ENCODE measurements around the gene GPR3. TPM values are rescaled to one million over a fixed set of nuclear protein-coding genes. Genes with fewer than 3 reads are reported as not detected.

The GPR3 gene
- polyA plus RNA-seq, 3 donors, result 0.97 to 1.3 (median 1.1) TPM

DNA sequence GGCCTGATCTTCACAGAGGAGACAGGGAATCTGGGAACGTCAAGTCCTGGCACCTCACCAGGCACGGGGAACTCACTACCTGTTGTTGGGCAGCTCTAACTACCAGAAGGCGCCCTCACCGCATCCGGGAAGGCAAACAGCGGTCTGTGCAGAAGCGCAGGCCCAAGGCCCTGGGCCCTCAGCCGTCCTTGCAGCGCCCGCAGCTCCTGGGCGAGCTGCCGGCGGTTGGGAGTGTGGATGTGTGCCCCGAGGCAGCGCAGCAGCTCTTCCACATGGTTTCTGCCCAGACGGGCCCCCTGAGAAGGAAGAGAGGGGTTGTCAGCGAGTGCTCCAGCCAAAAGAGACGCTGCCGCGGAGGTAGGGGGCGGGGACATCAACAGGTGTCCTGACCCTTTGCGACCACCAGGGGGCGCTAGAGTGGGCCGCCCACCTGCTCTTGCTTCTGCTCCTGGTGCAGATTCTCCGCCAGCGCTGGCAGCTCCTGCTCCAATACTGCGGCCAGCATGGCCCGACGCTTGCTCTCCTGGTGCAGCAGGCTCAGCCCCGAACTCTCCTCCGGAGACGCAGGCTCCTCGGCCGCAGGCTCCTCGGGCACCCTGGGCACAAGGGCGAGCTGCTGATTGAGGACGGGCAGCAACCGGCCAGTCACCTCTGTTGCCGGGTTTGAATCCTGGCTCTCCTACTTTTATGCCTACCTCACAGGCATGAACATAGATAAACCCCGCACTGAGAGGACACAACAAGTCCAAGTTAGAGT is 35.0 kb upstream of the GPR3 start:
- peak in 5 of 11 donors; percentile 43 to 62 (median 53) for DNase-seq (ENCODE audit: extremely low read depth in 1 of 11, low read depth in 9 of 11, low spot score in 4 of 11)

DNA sequence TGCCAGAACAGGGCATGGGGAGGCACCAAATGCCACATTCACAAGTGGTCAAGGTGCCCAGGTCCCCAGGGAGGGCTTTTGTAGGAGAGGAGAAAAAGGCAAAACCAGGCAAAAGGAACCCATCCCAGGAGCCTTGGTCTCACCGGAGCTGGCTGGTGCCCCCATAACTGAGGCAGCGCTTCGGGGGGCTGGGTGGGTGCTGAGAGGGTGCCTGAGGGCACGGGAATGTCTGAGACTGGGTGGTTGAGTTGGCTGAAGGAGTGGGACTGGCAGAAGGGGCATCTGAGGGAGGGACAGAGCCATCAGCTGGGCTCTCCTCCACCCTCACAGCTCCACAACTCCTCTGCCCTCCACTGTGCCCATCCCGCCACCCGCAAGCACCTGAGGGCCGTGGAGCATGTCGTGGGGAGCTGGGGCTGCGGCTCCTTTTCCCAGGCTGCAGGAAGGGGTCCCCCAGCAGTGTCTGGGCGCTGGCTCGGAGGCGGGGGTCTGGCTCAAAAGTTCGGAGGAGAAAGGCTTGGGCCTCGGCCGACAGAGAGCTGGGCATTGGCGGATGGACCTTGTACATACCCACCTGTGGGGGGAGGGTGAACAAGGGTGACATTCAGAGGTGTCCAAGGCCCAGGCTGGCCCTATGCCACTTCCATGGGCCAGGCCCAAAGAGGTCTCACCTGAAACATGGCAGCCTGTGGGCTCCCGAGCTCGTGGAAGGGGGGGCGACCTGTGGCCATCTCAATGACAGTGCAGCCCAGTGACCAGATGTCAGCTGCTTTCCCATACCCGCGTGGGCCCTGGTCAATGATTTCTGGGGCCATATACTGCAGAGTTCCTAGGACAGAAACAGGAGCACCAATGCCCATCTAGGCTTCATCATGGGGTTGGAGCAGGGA is 34.1 kb upstream of the GPR3 start:
- DNase-seq (ENCODE audit: extremely low read depth in 1 of 11, low read depth in 9 of 11, low spot score in 4 of 11), result no peak

DNA sequence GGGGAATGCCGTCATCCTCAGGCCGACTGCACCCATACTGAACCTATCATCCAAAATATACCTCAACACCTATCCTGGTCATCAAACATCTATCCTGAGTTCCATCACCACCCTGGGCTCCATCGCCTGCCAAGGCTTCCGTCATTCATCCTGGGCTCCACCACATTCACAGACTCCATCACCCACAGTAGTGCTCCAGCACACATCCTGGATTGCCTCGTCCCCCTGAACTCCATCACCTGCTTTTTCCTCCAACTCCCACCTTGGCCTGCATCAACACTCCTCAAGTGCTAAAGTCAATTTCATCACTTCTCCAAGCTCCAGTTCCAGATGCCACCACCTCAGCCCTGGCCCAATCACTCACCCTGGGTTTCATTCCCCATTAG is 33.5 kb upstream of the GPR3 start:
- DNase-seq (ENCODE audit: extremely low read depth in 1 of 11, low read depth in 9 of 11, low spot score in 4 of 11), result no peak

DNA sequence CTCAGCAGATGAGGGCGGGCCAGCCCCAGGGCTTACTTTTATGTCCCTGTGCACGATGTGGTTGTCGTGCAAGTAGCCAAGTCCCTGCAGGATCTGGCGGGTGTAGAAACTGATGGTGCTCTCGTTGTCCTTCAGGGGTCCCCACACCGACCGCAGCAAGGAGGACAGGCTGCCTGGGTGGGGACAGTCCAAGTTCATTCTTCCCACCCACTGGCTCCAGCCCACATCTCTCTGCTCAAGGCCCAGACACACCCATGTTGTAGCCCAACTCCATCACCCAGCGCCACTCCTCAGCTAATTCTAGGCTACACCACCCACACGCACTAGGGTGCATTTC is 32.6 kb upstream of the GPR3 start:
- no peak for DNase-seq (ENCODE audit: extremely low read depth in 1 of 11, low read depth in 9 of 11, low spot score in 4 of 11)

- DNase-seq (ENCODE audit: extremely low read depth in 1 of 11, low read depth in 9 of 11, low spot score in 4 of 11), result no peak
Measured at GRCh38 chr1:27360159-27361043, 32.0 kb upstream of the GPR3 start.

GRCh38 chr1:27361044-27361402 is 31.4 kb upstream of the GPR3 start:
- no peak for DNase-seq (ENCODE audit: extremely low read depth in 1 of 11, low read depth in 9 of 11, low spot score in 4 of 11)

DNA sequence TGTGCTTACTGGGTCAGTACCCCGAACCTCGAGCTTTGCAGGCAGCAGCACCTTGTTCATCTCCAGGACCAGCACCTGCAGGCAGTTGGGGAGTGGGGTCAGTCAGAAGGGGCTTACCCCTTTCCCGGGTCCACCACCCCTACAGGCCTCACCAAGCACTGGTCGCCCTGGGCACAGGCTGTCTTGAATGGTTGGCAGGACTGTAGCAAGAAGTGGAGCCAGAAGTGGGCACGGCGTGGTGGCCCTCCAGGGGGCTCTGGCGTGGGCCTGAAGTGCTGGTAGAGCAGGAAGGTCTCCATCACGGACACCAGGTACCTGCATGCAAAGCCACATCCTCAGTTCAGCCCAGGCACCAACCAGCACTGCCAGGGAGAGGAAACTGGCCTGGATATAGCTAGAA is 30.9 kb upstream of the GPR3 start:
- no peak for DNase-seq (ENCODE audit: extremely low read depth in 1 of 11, low read depth in 9 of 11, low spot score in 4 of 11)

DNA sequence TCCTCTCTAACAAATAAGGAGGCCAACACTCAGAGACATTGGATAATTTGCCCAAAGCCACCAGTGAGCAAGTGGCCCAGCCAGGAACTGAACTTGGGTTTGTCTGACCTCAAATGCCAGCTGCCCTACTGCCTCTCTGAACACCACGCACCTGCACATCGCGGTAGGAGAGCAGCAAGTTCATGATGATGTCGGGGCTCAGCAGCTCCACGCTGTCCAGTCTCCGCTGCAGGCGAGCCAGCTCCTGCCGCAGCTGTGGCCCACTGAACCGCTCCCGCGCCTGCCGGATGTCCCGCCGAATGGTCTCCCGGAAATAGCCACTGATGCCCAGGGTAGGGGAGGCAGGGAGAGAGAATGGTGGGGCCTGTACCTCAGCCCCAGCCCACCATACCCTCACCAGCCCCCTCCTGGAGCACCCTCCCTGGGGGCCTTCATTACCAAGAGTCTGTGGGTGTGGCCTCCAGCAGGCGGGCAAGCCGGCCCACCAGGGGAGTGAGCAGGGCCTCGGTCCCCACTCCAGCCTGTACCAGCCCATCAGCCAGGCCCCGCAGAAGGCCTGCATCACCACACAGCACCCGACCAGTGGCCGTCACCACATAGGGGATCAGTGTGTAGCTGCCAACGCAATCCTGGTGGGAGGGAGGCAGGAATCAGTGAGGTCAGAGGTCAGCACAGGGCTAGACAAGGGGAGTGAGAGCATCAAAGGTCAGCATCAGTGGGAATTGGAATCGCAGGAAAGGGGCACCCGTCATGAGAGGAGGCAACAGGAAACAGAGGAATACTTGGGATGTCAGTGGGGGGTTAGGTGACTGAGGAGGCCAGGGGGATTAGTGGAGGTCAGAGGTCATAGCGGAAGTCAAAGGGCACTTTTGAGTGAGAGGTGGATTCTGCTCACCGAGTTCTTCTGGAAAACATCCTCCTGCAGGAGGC is 28.4 kb upstream of the GPR3 start:
- DNase-seq (ENCODE audit: extremely low read depth in 1 of 11, low read depth in 9 of 11, low spot score in 4 of 11), result no peak

- DNase-seq (ENCODE audit: extremely low read depth in 1 of 11, low read depth in 9 of 11, low spot score in 4 of 11), result no peak
Measured at GRCh38 chr1:27364696-27365371, 27.6 kb upstream of the GPR3 start.

- peak in 8 of 11 donors; percentile 73 to 83 (median 80) for DNase-seq (ENCODE audit: extremely low read depth in 1 of 11, low read depth in 9 of 11, low spot score in 4 of 11)
Measured at GRCh38 chr1:27365372-27366112, 26.9 kb upstream of the GPR3 start.

DNA sequence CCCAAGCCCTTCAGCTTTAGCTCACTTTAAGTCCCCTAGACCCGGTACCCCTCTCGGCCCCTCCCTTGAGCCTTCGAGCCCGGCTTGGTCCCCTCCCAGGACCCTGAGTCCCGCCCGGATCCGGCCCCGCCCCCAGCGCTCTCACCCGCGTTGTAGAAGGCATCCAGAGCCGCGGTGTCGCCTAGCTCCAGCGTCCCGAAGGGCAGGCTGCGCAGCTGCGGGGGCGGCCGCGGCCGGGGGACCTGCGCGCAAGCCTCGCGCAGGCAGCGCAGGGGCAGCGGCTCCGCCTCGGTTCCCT is 26.4 kb upstream of the GPR3 start:
- DNase-seq (ENCODE audit: extremely low read depth in 1 of 11, low read depth in 9 of 11, low spot score in 4 of 11), result peak in 6 of 11 donors; percentile 57 to 73 (median 66)

DNA sequence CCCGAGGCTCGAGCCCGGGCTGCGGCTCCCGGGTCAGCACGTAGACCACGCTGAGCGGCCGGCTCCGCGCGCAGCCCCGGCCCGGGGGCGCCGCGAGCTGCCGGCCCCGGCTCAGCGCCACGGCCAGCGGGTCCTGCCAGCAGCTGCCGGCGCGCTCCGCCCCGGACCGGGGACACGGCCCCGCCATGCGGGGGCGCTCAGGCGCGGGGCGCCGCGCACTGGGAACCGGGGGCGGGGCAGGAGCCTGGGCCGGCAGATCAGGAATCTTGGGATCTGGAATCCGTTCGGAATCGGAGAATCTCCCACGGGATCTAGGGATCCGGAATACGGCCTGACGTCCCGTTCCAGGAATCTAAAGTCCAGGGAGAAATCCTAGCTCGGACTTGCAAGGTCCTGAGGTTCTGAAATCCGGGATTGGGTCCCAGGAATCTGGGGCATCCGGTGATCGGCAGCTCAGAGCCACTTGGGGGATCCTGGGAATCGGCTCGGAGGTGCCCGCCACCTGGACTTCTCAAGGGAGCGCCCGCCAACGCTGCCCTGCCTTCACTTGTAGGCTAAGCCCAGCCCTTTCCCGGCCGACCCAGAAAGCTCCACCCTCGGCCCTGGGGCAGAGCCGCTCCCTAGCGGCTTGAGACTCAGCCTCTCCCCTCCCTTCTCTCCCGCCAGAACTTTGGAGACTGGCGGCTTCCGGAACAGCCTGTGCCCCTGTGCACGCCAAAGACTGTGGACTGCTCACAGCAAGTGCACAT is 25.8 kb upstream of the GPR3 start, which contains the start of gene MAP3K6:
TSS of gene MAP3K6 (minus strand) at position 551 of the 749 bp plus-strand sequence. CDS start at position 187, 364 bp downstream.
- DNase-seq (ENCODE audit: extremely low read depth in 1 of 11, low read depth in 9 of 11, low spot score in 4 of 11), result peak in 5 of 11 donors; percentile 55 to 70 (median 61)

DNA sequence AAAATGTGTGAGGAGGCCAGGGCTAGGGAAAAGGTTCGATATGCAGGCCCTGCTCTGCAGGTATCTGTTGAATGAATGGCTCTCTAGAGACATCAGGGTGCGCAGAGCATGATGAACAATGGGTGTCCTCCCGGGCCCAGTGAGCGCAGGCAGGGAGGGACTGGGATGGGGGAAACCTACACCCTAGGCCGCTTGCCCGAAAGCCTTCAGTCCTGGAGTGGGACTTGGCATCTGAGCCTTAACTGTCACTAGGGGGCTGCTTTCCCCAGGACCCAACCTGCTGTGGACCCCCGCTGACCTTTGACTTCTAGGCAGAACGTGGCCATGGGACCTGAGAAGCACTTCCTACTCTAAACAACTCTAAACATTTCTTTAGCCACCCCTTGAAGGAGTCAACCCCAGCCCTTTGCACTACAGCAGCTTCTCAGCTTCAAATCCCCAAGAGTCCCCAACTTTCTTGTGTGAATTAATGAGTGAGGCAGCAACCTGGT is 25.2 kb upstream of the GPR3 start:
- no peak for DNase-seq (ENCODE audit: extremely low read depth in 1 of 11, low read depth in 9 of 11, low spot score in 4 of 11)

GRCh38 chr1:27368869-27369582 is 23.4 kb upstream of the GPR3 start:
- no peak for DNase-seq (ENCODE audit: extremely low read depth in 1 of 11, low read depth in 9 of 11, low spot score in 4 of 11)

GRCh38 chr1:27372022-27372807 is 20.2 kb upstream of the GPR3 start:
- DNase-seq (ENCODE audit: extremely low read depth in 1 of 11, low read depth in 9 of 11, low spot score in 4 of 11), result peak in 2 of 11 donors; percentile 51 to 54
